ENCODE data around the gene RBM6.

RBM6 gene

GRCh38 chr3:49992326-49992725, 52.4 kb downstream of the RBM6 start:
- TF ChIP-seq CTCF (IDR thresholded peaks at IDR 0.05; ENCODE audit: low read depth, low read length) = no peak
- DNase-seq (ENCODE audit: low read depth in 2 of 2) = no peak
- no peak overlapping the region for H3K4me3 ChIP-seq (replicated peaks in 1 of 2; ENCODE audit: low read depth in 2 of 2, low read length in 2 of 2)

- no peak overlapping the region for H3K4me3 ChIP-seq (replicated peaks in 1 of 2; ENCODE audit: low read depth in 2 of 2, low read length in 2 of 2)
- no peak for DNase-seq (ENCODE audit: low read depth in 2 of 2)
- no peak for TF ChIP-seq CTCF (IDR thresholded peaks at IDR 0.05; ENCODE audit: low read depth, low read length)
Measured at GRCh38 chr3:49994476-49994875, 54.5 kb downstream of the RBM6 start.

- no peak for DNase-seq (ENCODE audit: low read depth in 2 of 2)
- no peak overlapping the region for H3K4me3 ChIP-seq (replicated peaks in 1 of 2; ENCODE audit: low read depth in 2 of 2, low read length in 2 of 2)
- no peak for TF ChIP-seq CTCF (IDR thresholded peaks at IDR 0.05; ENCODE audit: low read depth, low read length)
Measured at GRCh38 chr3:49996016-49996415, 56.1 kb downstream of the RBM6 start.

- H3K4me3 ChIP-seq (replicated peaks in 1 of 2; ENCODE audit: low read depth in 2 of 2, low read length in 2 of 2) = no peak overlapping the region
- no peak for DNase-seq (ENCODE audit: low read depth in 2 of 2)
- no peak for TF ChIP-seq CTCF (IDR thresholded peaks at IDR 0.05; ENCODE audit: low read depth, low read length)
Measured at GRCh38 chr3:49997862-49998261, 57.9 kb downstream of the RBM6 start.

- no peak for TF ChIP-seq CTCF (IDR thresholded peaks at IDR 0.05; ENCODE audit: low read depth, low read length)
- H3K4me3 ChIP-seq (replicated peaks in 1 of 2; ENCODE audit: low read depth in 2 of 2, low read length in 2 of 2) = no peak overlapping the region
- DNase-seq (ENCODE audit: low read depth in 2 of 2) = peak; percentile 21 to 52
Measured at GRCh38 chr3:49998326-49998725, 58.4 kb downstream of the RBM6 start.

- no peak overlapping the region for H3K4me3 ChIP-seq (replicated peaks in 1 of 2; ENCODE audit: low read depth in 2 of 2, low read length in 2 of 2)
- TF ChIP-seq CTCF (IDR thresholded peaks at IDR 0.05; ENCODE audit: low read depth, low read length) = no peak
- DNase-seq (ENCODE audit: low read depth in 2 of 2) = no peak
Measured at GRCh38 chr3:50001511-50001910, 61.6 kb downstream of the RBM6 start.

GRCh38 chr3:50003216-50003615, 63.3 kb downstream of the RBM6 start:
- no peak for TF ChIP-seq CTCF (IDR thresholded peaks at IDR 0.05; ENCODE audit: low read depth, low read length)
- DNase-seq (ENCODE audit: low read depth in 2 of 2) = peak; percentile 15 to 28
- no peak overlapping the region for H3K4me3 ChIP-seq (replicated peaks in 1 of 2; ENCODE audit: low read depth in 2 of 2, low read length in 2 of 2)

Measured in cardiac fibroblast (primary cell).